ENCODE measurements around the gene CYP2A7. TPM values are rescaled to one million over a fixed set of nuclear protein-coding genes. Genes with fewer than 3 reads are reported as not detected.
"Not testable (repeated sequence)": the region's sequence is repeated elsewhere in the genome, so short reads cannot be mapped to it uniquely, and the experiment has no call there.

The CYP2A7 gene
- polyA plus RNA-seq, 2 donors: 0.20 TPM; not detected in 1

DNA sequence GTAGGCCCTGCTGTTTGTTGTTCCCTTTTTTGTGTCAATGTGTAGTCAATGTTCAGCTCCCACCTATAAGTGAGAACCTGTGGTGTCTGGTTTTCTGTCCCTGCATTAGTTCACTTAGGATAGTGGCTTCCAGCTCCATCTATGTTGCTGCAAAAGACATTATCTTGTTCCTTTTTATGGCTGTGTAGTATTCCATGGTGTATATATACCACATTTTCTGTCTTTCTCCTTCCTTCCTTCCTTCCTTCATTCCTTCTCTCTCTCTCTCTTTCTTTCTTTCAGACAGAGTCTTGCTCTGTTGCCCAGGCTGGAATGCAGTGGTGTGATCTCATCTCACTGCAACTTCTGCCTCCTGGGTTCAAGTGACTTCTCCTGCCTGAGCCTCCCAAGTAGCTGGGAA is 52.8 kb downstream of the CYP2A7 start:
- Histone ChIP-seq H3K27ac (ENCODE audit: low read depth in 2 of 2, low read length in 1 of 2) (no peak overlapping the region), H3K4me1 (ENCODE audit: control insufficient read depth in 2 of 2, insufficient read depth in 2 of 2, low read length in 1 of 2) (no peaks in the 10 kb centered on the region), H3K4me3 (ENCODE audit: low read depth in 1 of 2, low read length in 2 of 2) (no peak overlapping the region), H3K27me3 (ENCODE audit: control insufficient read depth in 1 of 2, insufficient read depth in 2 of 2, low read length in 2 of 2) (no peaks in the 10 kb centered on the region), H3K9me3 (ENCODE audit: control insufficient read depth in 2 of 2, insufficient read depth in 1 of 2, low read depth in 1 of 2, low read length in 1 of 2) (no peaks in the 10 kb centered on the region), H3K36me3 (ENCODE audit: control insufficient read depth in 2 of 2, insufficient read depth in 2 of 2, low read length in 1 of 2) (peaks cover 0 to 7% of the 10 kb centered on the region in 2 donors)

DNA sequence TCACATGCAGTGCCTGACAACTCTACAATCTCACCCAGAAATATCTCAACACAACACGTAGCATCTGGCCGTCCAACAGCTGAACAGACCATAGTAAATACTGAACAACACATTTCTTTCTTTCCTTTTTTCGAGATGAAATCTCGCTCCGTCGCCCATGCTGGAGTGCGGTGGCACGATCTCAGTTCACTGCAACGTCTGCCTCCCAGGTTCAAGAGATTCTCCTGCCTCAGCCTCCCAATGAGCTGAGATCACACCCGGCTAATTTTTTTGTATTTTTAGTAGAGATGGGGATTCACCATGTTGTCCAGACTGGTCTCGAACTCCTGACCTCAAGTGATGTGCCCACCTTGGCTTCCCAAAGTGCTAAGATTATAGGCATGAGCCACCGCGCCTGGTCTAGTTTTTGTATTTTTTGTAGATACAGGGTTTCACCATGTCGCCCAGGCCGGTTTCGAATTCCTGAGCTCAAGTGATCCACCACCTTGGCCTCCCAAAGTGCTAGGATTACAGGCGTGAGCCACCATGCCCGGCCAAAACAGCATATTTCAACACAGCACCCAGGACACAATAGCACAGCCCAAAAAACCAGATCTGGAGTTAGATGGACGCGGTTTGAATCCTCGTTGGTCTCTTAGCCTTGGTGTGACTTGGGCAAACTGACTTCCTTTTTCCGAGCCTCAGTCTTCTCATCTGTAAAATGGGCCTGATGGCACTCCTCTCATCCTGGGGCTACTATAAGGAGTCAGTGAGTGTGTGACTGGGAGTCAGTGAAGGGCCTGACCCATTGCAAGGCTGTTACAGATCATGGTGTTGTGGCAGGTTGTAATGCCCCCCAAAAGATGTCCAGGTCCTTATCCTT is 54.4 kb downstream of the CYP2A7 start:
- no peaks in the 10 kb centered on the region for H3K4me1 ChIP-seq (ENCODE audit: control insufficient read depth in 2 of 2, insufficient read depth in 2 of 2, low read length in 1 of 2)
- peaks cover 0 to 7% of the 10 kb centered on the region in 2 donors for H3K36me3 ChIP-seq (ENCODE audit: control insufficient read depth in 2 of 2, insufficient read depth in 2 of 2, low read length in 1 of 2)
- H3K27me3 ChIP-seq (ENCODE audit: control insufficient read depth in 1 of 2, insufficient read depth in 2 of 2, low read length in 2 of 2): no peaks in the 10 kb centered on the region
- H3K9me3 ChIP-seq (ENCODE audit: control insufficient read depth in 2 of 2, insufficient read depth in 1 of 2, low read depth in 1 of 2, low read length in 1 of 2): no peaks in the 10 kb centered on the region
- 96 to 97% methylated on average over 22 of the region's 22 CpGs for WGBS, 2 donors
- H3K4me3 ChIP-seq (ENCODE audit: low read depth in 1 of 2, low read length in 2 of 2): no peak overlapping the region
- no peak overlapping the region for H3K27ac ChIP-seq (ENCODE audit: low read depth in 2 of 2, low read length in 1 of 2)

DNA sequence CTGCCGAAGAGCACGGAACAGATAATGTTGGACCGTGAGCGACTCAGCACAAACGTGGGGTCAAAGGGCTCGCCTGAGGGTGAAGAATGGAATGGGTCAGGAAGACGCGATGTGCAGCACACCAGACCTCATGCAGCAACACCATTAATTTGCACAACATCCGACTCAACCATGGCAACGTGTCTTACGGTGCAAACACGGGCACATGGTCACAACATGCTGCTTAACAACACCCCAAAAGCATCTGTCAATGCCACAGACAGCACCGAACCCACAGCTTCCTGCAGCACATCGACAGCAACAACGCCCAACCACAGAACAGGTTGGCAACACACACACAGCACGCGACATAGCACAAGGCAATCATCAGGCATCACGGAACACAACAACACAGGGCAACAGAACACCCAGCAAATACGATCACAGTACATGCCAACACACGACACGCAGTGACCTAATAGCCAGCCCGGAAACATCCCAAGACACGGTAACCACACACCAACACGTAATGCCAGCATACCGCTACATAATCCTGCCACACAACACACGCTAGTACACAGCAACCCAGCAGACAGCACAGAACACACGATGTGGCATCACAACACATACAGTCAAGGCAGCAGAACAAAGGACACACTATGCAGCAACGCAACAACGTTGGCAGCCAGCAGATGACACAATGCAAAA is 55.2 kb downstream of the CYP2A7 start:
- not testable (repeated sequence) for H3K36me3 ChIP-seq (ENCODE audit: control insufficient read depth in 2 of 2, insufficient read depth in 2 of 2, low read length in 1 of 2); H3K4me3 ChIP-seq (ENCODE audit: low read depth in 1 of 2, low read length in 2 of 2); H3K27ac ChIP-seq (ENCODE audit: low read depth in 2 of 2, low read length in 1 of 2); H3K27me3 ChIP-seq (ENCODE audit: control insufficient read depth in 1 of 2, insufficient read depth in 2 of 2, low read length in 2 of 2); H3K4me1 ChIP-seq (ENCODE audit: control insufficient read depth in 2 of 2, insufficient read depth in 2 of 2, low read length in 1 of 2); H3K9me3 ChIP-seq (ENCODE audit: control insufficient read depth in 2 of 2, insufficient read depth in 1 of 2, low read depth in 1 of 2, low read length in 1 of 2)
- 85 to 87% methylated on average over 29 of the region's 29 CpGs for WGBS, 2 donors

DNA sequence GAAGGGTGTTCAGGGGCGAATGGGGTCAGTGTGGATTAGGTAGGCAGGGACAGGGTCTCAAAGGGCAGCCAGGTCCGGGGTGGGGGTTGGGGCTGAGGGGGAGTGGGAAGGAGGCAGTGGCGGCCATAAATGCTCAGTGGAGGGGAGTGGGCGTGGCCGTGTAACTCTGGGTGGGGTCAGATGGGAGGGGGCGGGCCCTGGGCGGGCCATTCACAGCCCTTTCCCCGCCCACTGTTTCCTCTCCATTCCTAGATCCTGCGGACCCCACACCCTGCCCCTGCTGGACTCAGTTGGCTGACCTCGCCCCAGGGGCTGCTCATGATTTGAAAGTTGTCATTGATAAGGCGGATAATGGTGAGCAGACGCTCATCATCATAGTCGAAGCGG is 55.7 kb downstream of the CYP2A7 start:
- not testable (repeated sequence) for H3K4me1 ChIP-seq (ENCODE audit: control insufficient read depth in 2 of 2, insufficient read depth in 2 of 2, low read length in 1 of 2); H3K9me3 ChIP-seq (ENCODE audit: control insufficient read depth in 2 of 2, insufficient read depth in 1 of 2, low read depth in 1 of 2, low read length in 1 of 2); H3K27me3 ChIP-seq (ENCODE audit: control insufficient read depth in 1 of 2, insufficient read depth in 2 of 2, low read length in 2 of 2); H3K27ac ChIP-seq (ENCODE audit: low read depth in 2 of 2, low read length in 1 of 2); H3K4me3 ChIP-seq (ENCODE audit: low read depth in 1 of 2, low read length in 2 of 2); H3K36me3 ChIP-seq (ENCODE audit: control insufficient read depth in 2 of 2, insufficient read depth in 2 of 2, low read length in 1 of 2)
- 92 to 93% methylated on average over 7 to 9 of the region's 14 CpGs for WGBS, 2 donors

DNA sequence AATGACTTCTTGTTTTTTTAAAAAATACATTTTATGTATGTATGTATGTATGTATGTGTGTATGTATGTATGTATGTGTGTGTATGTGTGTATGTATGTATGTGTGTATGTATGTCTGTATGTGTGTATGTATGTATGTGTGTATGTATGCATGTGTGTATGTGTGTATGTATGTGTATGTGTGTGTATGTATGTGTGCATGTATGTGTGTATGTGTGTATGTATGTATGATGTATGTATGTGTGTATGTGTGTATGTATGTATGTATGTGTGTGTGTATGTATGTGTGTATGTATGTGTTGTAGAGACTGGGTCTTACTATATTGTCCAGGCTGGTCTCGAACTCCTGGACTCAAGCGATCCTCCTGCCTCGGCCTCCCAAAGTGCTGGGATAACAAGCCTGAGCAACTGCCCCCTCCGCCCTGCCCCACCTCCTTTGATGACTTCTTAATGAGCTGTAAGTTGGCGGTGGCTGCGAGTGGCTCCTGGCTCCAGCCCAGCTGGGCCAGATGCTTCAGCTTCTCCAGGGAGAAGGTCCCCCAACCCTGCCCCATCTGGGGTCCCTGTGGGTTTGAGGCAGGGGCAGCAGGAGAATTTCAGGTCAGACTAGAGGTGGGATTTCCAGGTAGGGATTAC is 56.5 kb downstream of the CYP2A7 start:
- WGBS, 2 donors: 92 to 94% methylated on average over 4 to 6 of the region's 6 CpGs
- not testable (repeated sequence) for H3K4me1 ChIP-seq (ENCODE audit: control insufficient read depth in 2 of 2, insufficient read depth in 2 of 2, low read length in 1 of 2); H3K27ac ChIP-seq (ENCODE audit: low read depth in 2 of 2, low read length in 1 of 2); H3K27me3 ChIP-seq (ENCODE audit: control insufficient read depth in 1 of 2, insufficient read depth in 2 of 2, low read length in 2 of 2); H3K4me3 ChIP-seq (ENCODE audit: low read depth in 1 of 2, low read length in 2 of 2); H3K9me3 ChIP-seq (ENCODE audit: control insufficient read depth in 2 of 2, insufficient read depth in 1 of 2, low read depth in 1 of 2, low read length in 1 of 2); H3K36me3 ChIP-seq (ENCODE audit: control insufficient read depth in 2 of 2, insufficient read depth in 2 of 2, low read length in 1 of 2)

Other genes starting within 250 kb of the CYP2A7 start
- 10 to 100 TPM in 1 of 2 donors, 1 to 10 TPM in 1; 9.0 to 14.4 TPM for gene NUMBL, start 191.6 kb downstream of the CYP2A7 start, polyA plus RNA-seq
- 10 to 100 TPM; 18.4 to 27.2 TPM for gene COQ8B, start 165.3 kb downstream of the CYP2A7 start, polyA plus RNA-seq
- 100 to 1,000 TPM in 1 of 2 donors, 10 to 100 TPM in 1; 57.4 to 172 TPM for gene ITPKC, start 165.1 kb downstream of the CYP2A7 start, polyA plus RNA-seq
- gene ACTMAP, start 131.8 kb downstream of the CYP2A7 start, polyA plus RNA-seq: 1 to 10 TPM; 3.1 to 6.8 TPM
- 10 to 100 TPM; 48.9 to 58.1 TPM for gene SNRPA, start 131.0 kb downstream of the CYP2A7 start, polyA plus RNA-seq
- gene MIA, start 106.7 kb downstream of the CYP2A7 start, polyA plus RNA-seq: 1 to 10 TPM in 1 of 2 donors, under 1 TPM in 1; 0.47 to 1.8 TPM
- gene RAB4B, start 104.0 kb downstream of the CYP2A7 start, polyA plus RNA-seq: 10 to 100 TPM; 30.9 to 41.8 TPM
- gene EGLN2, start 83.0 kb downstream of the CYP2A7 start, polyA plus RNA-seq: 10 to 100 TPM; 36.3 to 44.7 TPM
- not detected for gene CYP2A6, start 31.8 kb downstream of the CYP2A7 start, polyA plus RNA-seq
- not detected for gene CYP2B6, start 109.1 kb upstream of the CYP2A7 start, polyA plus RNA-seq
- not detected for gene CYP2A13, start 206.2 kb upstream of the CYP2A7 start, polyA plus RNA-seq
- 1 to 10 TPM; 2.0 to 2.2 TPM for gene CYP2F1, start 232.2 kb upstream of the CYP2A7 start, polyA plus RNA-seq